Activated T-cell treated with anti-CD3 and anti-CD28 coated beads for 24 hours (primary cell): ENCODE results near the gene TCF23.
"Not testable (repeated sequence)": the region's sequence is repeated elsewhere in the genome, so short reads cannot be mapped to it uniquely, and the experiment has no call there.

Experiments used
- DNase-seq: peaks from one replicate; pipeline ENCODE4 v3.0.0-alpha.2; 2020; ENCODE audit warnings: low read depth

The TCF23 gene

DNA sequence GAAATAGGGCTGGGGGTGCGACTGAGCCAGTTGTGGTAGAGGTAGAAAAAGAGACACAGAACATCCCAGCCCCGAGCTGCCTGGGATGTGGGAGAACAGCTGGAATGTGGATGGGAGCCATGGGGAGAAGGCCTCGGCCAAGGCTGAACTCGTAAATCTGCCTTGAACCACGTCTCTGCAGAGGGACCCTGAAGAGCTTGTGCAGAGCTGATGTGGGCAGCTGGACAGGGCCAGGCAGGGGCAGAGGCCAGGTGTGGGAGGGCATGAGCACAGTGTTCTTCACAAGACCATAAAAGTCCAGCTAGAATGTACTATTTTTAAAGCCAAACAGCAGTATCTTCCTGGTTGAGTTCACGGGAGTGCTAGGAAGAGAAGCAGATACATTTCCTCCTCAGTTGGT lies 5.7 kb downstream of the TCF23 start:
- DNase-seq: no peak

DNA sequence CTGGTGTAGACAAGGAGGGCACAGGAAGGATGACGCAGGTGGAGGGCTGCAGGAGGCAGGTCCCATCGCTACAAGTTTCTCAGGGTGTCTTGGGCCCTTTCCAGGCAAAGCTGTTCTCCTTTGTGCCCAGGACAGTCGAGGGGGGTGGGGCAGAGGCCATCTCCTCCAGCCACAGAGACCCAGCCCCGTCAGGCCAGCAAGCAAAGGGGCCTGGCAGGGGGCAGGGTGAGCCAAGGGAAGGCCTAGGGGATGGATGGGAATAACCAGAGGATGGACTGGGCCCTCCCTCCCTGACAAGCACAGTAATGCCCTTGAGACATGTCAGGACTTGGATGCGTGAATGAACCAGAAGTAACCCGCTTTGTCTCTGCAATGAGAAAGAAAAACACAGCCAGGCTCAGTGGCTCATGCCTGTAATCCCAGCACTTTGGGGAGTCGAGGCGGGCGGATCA lies 6.3 kb downstream of the TCF23 start:
- DNase-seq: no peak

DNA sequence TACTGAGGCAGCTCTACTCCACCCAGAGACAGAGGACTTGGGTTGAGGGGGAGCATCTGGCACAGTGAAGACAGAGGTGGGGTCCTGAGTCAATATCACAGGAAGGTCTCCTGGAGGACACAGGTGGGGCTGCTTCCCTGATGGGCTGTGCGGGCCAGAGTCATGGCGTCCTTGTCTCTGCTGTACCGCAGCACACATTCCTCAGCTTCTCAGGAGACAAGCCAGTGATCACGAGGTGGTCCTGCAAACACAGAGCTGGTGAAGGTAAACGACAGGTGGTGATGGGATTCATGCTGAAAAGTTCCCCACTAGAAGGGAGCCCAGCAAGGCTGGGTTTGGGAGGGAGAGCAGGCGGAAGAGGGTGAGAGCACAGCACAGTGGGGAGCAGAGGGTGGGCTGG lies 9.7 kb downstream of the TCF23 start:
- DNase-seq: no peak

DNA sequence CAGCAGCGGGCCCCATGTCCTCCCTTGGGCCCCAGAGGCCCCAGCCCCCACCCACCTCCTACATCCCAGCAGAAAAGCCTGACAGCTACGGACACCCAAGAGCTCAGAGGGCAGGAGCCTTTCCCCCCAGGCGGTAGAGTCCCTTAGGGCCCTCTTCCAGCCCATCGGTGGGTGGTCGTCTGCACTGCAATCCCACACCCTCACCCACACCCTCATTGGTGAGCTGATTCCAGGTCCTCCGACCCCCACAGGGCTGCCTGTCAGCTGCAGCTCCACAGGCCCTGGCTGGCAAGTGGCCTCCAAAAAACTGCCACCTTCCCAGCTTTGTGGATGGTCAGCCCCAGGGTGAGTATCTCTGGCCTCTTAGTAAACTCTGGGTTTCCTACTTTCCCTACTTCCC lies 10.5 kb downstream of the TCF23 start:
- no peak for DNase-seq

DNA sequence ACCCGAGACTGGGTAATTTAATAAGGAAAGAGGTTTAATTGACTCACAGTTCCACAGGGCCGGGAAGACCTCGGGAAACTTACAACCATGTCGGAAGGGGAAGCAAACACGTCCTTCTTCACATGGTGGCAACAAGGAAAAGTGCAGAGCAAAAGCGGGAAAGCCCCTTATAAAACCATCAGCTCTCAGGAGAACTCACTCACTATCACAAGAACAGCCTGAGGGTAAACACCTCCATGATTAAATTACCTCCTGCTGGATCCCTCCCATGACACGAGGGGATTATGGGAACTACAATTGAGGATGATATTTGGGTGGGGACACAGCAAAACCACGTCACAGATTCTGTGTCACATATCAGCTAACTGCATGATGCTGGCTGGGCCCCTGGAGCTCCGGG lies 11.4 kb downstream of the TCF23 start:
- no peak for DNase-seq

DNA sequence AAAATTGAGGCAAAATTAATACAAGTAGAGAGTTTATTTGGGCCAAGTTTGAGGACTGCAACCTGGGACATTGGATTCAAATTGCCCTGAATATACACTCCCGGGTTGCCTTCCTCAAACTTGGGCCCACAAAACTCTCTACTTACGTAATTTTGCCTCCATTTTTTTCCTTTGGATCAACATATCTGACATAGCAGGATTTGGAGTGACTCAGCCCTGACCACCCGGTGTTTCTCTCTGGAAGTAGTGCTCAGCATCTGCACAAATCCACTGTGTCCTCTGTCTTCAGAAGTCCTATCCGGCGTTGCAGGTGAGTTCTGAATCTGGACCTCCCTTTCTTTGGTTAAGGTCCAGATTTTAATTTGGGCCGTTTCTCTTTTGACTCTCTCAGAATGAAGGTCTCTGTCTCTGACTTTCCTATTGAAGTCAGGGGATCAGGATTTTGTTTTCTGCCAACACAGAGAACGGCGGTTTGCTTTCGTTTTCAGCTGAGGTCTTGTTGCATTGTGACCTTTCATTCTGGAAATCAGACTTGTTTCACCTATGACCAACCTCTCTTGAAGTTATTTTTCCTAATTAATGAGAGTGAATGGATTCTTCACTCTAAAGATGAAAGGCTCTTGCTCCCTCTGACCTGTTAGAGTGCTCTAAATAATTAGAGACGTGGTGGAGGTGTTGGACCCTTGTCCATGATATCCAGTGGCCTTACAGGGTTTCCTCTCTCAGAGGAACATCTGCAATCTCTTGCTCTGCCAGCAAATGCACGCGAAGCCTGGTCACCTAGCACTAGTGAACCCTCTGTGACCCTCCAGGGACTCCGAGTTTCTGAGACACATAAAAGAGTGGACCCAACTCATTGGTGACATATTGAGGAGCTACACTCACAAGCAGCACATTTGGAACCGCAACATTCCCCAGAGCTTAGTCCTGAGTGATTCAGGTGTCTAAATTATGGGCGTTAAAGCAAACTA lies 13.6 kb downstream of the TCF23 start:
- DNase-seq: no peak

DNA sequence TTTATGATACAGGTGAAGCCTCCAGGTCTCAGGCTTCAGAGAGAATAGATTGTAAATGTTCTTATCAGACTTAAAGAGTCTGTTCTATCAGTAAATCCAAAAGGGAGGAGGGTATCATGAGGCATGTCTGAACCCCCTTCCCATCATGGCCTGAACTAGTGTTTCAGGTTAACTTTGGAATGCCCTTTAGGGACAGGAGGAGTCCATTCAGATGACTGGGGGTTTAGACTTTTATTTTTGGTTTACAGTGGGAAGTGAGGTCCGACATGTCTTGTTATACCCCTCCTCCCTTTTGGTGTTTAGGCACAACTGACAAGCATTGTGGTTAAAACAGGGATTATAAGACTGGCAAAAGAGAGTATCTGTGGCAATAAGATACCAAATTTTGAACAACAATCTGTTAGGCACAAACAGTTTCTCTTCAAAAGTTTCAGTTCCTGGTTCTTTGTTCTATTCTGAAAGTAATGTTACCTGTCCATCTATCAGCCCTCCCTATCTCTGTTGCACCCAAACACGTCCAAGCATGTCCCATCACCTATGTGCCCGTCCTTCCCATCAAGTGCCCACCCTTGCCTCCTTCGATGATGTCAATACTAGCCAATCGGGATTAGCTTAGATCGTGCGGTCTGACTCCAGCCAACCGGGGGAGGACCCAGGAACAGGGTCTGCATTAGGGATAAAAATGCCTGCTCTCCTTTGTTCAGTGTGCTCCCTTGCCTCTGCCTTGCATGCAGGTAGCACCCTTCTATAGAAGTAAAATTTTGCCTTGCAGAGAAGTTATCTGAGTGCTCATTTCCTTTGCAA lies 16.4 kb downstream of the TCF23 start:
- DNase-seq: no peak

DNA sequence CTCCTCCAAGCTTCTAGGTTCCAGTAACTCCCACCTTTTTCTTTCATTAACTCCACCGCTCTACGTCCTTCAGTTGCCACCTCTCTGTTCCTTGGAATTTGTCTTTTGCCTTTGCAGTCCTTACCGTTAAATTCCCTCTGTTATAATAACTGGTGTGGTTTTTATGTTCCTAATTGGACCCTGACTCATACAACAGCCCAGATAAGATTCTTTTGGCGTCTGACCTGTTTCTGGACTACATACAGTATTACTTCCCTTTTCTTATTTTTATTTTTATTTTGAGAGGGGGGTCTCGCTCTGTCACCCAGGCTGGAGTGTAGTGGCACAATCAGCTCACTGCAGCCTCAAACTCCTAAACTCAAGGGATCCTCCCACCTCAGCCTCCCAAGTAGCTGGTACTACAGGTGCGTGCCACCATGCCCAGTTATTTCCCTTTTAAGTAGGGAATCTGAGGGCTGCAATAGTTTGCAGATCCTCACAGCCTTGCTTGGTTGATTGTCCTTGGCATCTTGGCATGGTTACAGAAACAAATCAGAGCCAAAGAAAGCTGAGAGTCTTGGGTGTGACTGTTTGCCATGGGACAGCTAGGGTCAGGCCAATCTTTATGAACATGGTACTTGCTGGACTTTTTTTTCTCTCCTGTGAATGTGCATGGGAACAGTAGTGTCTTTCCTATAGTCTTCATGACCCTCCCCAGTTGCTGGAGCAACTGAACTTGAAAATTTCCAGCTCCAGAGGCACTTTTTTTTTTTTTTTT lies 22.0 kb downstream of the TCF23 start:
- no peak for DNase-seq

DNA sequence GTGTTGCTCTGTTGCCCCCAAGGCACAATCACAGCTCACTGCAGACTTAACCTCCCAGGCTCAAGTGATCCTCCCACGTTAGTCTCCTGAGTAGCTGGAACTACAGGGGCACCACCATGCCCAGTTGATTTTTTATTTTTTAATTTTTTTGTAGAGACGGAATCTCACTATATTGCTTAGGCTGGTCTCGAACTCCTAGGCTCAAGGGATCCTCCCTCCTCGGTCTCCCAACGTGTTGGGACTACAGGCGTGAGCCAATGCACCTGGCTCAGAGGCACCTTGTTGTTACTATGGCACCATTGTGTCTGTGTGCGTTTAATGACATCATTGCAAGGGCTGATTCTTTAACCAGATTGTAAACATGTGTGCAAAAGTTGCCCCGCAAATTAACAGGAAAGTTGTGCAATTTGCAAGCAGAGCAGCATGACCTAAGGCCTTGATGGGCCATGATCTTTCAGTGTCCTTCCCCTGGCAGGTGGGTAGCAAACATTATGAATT lies 22.6 kb downstream of the TCF23 start:
- no peak for DNase-seq

DNA sequence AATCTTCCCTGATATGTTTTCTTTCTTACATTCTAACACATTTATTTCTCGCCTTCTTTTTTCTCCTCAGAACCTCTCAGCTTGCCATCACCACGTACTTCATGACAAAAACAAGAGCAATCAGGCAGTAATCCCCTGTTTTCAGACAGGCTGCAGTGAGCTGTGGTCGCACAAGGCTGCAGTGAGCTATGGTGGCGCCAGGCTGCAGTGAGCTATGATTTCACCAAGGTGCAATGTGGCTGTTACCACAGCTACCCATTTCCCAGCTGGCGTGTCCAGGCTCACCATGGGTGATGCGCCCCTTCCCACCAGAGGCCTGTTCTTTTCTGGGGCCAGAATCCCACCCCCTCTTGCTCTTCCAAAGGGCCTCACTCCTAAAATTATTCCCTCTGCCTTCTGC lies 25.8 kb downstream of the TCF23 start:
- DNase-seq: no peak

DNA sequence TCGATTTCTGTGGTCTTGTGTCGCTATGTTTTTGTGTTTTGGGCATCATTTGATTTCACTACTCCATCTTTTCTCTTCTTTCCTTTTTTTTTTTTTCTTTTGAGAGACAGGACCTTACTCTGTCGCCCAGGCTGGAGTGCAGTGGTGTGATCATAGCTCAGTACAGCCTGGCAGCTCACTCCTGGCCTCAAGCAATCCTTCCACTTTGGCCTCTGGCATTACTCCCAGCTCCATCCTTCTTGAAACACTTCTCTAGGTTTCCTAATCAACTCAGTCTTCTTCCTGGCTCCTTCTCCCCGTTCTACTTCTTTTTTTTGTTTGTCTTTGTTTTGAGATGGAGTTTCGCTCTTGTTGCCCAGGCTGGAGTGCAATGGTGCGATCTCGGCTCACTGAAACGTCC lies 26.5 kb downstream of the TCF23 start:
- DNase-seq: no peak

DNA sequence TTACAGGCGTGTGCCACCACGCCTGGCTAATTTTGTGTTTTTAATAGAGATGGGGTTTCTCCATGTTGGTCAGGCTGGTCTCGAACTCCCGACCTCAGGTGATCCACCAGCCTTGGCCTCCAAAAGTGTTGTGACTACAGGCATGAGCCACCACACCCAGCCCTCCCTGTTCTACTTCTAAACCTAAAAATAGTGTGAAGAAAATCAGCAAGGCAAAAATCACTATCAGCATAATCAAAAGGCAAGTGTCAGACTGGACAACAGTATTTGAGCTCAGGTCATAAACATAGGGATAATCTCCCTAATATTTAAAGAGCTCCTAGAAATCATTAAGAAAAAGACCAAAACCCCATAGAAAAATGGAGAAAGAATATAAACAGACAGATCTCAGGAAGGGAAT lies 27.0 kb downstream of the TCF23 start:
- not testable (repeated sequence) for DNase-seq

DNA sequence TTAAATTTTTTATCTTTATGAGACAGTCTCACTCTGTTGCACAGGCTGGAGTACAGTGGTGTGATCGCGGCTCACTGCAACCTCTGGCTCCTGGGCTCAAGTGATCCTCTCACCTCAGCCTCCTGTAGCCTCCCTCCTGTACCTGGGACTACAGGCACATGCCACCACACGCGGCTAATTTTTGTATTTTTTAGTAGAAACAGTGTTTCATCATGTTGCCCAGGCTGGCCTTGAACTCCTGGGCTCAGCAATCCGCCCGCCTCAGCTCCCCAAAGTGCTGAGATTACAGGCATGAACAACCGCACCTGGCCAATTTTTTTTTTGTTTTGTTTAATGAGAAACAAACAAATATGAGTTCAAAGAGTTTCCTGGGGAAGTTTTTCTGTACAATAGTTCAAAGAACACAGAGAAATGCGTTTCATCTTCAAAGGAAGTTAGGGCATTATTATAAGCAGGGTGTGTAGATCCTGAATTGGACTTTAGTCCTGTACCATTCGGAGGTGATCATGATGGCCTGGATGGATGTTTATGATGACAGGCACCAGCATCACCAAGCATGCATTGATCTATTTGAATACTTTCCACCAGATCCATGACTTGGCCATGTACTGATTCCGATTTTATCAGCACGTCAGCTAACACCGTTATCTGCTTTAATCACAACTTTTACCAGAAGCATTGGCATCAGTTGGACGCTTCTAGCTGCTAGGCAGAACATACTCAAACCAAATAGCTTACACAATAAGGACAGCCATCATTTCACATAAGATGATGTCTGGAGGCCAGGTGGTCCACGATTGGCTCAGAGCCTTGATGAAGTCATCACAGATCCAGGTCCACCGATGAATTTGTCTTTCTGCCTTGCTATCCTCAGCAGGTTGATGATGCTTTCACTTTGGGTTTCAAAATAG lies 28.9 kb downstream of the TCF23 start:
- DNase-seq: no peak

DNA sequence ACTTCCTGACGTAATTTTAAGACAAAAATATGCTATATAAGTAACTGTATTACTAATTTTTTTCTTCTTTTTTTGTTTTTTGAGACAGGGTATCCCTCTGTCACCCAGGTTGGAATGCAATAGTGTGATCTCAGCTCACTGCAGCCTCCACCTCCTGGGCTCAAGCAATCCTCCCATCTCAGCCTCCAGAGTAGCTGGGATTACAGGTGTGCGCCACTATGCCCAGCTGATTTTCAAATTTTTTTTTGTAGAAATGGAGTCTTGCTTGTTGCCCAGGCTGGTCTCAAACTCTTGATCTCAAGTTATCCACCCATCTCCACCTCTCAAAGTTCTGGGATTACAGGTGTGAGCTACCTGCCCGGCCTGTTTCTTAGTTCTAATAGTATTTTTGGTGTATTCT lies 29.7 kb downstream of the TCF23 start:
- no peak for DNase-seq

DNA sequence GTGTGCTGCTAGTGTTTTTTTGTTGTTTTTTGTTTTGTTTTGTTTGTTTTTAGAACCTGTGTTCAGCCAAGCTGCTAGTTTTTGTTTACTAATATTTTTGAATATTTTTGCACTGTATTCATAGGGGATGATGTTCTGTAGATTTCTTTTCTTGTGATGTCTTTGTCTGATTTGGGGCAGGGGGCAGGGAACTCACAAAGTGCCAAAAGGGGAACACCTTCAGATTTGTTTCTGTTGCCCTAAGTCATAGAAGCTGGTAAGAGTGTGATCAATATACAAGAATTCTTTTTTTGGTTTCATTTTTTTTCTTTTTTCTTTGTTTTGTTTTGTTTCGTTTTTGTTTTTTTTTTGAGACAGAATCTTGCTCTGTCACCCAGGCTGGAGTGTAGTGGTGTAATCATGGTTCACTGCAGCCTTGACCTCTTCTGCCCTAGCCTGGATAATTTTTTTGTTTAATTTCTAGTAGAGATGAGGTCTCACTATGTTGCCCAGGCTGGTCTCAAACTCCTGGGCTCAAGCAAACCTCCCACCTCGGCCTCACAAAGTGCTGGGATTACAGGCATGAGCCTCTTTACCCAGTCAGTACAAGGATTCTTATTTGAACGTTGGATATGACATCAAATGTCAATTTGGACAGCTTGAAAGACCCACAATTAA lies 30.7 kb downstream of the TCF23 start:
- no peak for DNase-seq

DNA sequence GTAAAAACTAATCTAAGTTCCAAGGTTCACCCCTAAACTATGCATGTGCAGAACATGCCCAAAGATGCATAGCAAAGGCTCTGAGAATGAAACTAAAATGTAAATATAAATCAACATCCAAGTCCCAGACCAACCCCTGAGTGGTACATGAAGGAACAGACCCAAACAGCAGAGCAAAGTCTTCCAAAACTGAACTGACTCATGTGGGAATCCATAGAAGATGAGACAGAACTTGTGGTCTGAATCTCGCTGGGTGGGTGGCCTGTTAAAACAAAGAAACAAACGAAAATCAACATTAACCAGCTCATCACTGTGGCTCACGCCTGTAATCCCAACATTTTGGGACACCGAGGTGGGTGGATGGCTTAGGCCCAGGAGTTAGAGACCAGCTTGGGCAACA lies 33.5 kb downstream of the TCF23 start:
- no peak for DNase-seq

DNA sequence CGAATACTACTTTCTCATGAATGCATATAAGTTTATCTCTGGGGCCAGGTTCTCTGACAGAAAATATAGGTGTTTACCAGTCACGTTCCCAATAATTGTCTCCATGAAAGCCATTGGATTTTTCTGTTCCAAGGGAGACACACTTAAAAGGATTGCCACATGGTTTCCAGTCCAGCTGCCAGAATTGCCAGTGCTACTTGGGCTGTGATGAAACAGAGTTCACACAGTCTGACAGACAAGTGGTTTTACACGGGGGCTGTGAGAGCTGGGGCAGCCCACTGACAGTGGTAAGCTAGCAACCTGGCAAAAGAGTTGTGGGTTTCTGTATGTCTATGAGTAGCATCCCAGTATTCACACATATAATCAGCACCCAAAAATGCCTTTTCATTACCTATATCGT lies 35.3 kb downstream of the TCF23 start:
- DNase-seq: no peak

DNA sequence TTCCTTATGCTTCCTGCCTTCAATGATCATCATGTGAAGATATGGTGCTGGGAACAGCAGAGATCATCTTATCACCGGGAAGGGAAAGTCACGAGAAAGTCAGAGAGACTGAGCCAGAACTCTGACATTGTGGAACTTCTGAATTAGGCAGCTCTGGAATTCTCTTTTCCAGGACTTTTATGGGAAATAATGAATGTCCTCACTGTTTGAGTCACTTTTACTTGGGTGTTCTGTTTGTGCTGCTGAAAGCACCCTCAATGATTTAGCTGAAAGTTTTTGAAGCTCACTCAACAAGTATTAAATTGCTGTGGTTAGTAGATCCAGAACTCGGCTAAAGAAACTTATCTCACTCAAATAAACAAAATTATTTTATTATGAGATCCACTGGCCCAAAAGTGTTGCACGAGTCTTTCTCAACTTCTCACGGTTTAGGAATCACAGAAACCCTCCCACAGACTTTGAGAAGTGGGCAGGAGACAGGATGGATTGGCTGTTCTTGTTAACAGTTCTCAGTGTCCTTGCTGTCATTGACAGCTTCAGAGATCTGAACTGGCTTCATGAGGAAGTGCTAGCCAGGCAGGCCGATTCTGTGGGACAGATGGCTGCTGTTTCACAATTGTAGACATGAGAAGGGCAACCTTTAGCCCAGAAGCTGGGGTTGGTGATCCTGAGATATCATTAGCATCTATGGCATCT lies 36.7 kb downstream of the TCF23 start:
- DNase-seq: no peak

DNA sequence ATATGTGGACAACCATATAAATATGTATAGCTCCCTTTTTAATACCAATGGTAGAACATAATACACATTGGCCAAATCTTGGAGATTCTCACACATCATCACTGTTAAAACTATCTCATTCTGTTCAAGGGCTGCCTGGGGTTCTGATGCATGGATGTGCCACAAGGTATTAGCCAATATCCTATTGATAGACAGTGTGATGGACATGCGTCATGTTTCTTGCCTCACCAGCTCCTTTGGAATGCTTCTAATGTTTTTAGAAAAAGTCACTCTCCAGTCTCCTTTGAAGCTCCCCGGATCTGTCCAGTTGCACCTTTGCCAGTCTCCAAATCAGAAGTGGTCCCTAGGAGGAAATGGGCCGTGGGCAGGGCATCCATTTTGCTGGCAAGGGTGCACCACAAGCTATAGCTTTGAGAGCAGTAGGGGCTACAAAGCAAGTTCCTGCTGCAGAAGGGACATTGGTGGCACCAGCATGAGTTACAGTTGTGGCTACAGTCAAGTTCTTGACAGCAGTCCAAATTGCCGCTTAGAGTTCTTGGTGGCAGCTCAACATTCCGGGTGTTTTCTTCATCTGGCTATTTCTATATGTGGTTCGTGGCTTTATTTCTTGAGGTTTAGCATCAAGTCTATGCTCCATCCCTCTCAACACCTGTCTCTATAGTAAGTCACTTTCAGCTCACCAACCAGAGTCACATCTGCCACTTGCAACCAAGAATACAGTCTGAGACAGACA lies 38.0 kb downstream of the TCF23 start:
- no peak for DNase-seq
